ENCODE results near the gene GPC3. TPM values are rescaled to one million over a fixed set of nuclear protein-coding genes. Genes with fewer than 3 reads are reported as not detected.

GPC3 gene
- total RNA-seq, 1 experiment from 2014 or later = not detected

GRCh38 chrX:133699023-133699728 is 286.2 kb downstream of the GPC3 start:
- DNase-seq (ENCODE audit: low read depth) = no peak

GRCh38 chrX:133698298-133698697 is 287.1 kb downstream of the GPC3 start:
- no peak for DNase-seq (ENCODE audit: low read depth)

DNA sequence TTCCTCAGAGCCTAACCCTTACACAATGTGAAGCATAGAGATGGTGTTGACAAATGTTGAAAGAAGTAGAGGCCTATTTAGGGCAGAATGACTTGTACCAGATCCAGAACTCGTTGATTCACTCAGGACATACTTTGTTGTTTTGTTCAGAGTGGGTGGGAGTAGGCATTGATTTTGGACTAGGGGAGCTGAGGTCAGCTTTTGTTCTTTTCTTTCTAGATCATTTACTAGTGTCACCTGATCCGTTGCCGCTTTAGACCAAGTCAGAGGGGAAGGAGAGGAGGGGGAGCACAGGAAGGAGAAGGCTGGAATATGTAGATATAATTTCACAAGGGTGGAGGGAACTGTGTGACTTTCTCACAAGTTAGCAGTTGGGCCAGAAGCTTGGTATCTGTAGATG is 287.7 kb downstream of the GPC3 start:
- no peak for DNase-seq (ENCODE audit: low read depth)

DNA sequence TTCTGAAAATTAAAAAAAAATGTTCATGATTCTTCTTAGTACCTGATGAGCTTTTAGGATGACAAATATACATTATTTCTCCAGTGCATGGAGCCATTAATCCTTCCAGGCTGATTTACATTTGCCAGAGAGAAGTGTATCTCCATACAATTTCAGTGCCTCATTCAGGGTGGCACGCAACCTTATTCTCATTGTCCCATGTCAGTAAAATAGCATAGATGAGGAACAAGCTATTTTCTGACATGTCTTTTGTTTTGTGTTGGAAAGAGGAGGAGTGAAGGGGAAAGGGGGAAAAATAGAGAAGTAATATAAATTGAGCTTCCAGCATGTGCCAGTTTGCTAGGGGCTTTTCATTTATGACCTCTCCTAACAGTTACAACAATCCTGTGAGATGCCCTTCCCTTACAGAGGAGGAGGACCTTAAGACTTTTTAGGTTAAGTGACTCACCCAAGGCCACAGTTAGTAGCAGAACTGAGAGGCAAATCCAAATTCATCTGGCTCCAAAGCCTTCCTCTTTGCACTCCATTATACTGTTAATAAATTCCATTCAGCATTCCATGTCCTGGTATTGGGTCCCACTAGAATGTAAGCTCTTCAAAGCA is 295.3 kb downstream of the GPC3 start:
- DNase-seq (ENCODE audit: low read depth) = no peak

GRCh38 chrX:133685822-133686221 is 299.6 kb downstream of the GPC3 start:
- DNase-seq (ENCODE audit: low read depth) = no peak

GRCh38 chrX:133681897-133682296 is 303.5 kb downstream of the GPC3 start:
- no peak for DNase-seq (ENCODE audit: low read depth)

- no peak for DNase-seq (ENCODE audit: low read depth)
These were observed 304.0 kb downstream of the GPC3 start for GRCh38 chrX:133681421-133681820.

GRCh38 chrX:133677123-133678063 is 308.0 kb downstream of the GPC3 start:
- DNase-seq (ENCODE audit: low read depth) = no peak

GRCh38 chrX:133676344-133677122 is 308.9 kb downstream of the GPC3 start:
- DNase-seq (ENCODE audit: low read depth) = no peak

GRCh38 chrX:133674726-133675470 is 310.5 kb downstream of the GPC3 start:
- peak; percentile 0 for DNase-seq (ENCODE audit: low read depth)

DNA sequence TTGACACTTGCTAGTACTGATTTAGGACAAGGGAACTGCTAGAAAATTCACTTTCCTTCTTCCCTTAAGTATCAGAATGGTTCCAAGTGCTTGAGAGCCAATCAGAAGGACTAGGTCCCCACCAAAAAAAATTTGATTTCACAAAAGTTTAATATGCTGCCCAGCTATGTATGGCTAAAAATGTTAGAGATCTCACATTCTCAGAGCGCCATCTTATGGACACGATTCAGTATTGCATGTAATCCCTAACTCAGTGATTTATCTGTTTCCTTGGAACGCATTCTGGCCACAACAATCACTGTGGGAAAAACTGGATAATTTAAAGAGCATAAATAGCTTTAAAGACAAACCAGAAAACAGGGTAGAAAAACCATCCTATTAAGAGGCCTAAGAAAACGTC is 315.0 kb downstream of the GPC3 start:
- DNase-seq (ENCODE audit: low read depth) = peak; percentile 6

DNA sequence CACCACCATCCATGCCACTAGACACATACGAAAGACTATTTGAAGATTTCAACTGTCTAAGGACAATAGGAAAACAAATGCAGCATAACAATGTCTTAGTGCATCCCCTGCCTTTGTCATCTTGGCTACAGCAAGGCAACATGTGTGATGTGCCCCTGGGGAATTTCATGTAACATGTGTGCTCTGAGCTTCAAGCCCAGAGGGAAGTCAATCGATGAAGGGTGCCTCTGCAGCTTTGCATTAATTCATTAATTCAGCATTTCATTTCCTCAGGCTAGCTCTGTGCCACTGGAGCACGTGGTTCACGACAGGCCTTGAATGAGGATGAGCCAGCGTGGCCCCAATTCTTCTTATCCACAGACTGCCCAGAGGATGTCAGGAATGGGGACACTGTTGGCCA is 316.2 kb downstream of the GPC3 start:
- no peak for DNase-seq (ENCODE audit: low read depth)

DNA sequence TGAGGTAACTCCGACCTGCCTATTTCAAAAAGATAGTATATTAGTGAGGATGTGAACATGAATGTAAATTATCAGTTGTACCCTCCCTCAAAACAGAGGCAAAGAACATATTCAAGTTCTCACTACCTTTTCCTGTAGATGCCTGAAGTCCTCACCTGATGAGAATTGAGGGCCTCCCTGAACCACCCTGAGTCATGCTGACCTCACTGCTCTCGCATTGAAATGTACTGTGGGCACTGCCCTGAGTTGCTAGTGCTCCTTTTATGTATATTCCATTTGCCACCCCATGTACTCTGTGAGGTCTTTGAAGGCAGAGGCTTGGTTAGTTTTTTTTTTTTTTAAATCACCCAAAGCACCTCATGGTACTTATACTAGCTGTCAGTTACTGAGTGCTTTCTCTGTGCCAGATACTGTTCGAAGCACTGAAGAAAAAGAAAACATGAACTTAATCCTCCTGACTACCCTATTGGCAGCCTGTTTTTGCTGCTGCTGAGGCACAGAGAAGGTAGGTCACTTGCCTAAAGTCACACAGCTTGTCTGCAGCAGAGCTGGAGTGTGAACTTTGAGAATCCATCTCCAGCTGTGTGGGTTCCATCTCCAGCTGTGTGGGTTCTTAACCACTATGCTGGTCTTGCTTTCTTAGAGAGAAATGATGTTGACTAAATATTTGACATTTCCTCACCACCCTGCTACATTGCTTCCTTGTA is 317.0 kb downstream of the GPC3 start:
- peak; percentile 13 for DNase-seq (ENCODE audit: low read depth)

GRCh38 chrX:133666256-133666655 is 319.1 kb downstream of the GPC3 start:
- no peak for DNase-seq (ENCODE audit: low read depth)

DNA sequence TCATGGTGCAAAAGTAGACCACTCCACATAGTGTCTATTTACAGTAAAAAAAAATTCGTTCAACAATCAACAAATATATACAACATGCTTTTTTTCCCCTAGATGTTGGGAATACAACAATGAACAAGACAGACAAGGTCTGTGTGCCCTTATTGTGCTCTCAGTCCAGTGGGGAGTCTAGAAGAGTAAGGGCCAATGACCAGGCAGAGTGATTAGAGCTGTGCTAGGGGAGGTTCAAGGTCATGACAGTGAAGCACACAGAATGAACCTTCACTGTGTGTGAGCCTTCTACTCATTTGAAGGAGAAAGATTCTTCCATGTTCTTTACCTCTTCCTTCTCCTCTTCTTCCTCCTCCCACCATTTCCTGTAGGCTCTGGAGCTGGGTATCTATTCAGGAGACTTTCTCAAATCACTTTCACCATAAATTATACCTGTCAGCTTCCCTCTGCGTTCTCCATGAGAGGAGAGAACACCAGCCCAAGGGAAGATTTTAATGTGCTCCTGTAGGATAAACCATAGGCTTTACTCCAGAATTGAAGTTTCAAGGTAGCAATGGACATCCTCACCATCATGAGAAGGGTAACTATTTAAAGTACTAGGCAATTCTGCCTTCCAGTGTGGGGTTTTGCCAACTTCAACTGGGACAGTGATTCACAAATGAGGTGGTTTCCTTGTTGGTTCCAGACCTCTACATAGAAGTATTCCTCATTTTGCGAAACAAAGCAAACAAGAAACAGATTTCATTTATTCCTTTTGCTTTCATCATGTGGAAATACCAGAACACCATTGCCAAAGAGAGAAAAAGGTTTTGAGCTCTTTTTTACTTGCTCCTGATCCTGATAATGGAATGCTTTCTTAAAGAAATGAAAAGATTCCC is 323.2 kb downstream of the GPC3 start:
- DNase-seq (ENCODE audit: low read depth) = no peak

GRCh38 chrX:133660281-133660680 is 325.1 kb downstream of the GPC3 start:
- DNase-seq (ENCODE audit: low read depth) = peak; percentile 69

GRCh38 chrX:133658293-133658911 is 327.0 kb downstream of the GPC3 start:
- no peak for DNase-seq (ENCODE audit: low read depth)
